Hippocampal formation (tissue), 2 donors: ENCODE measurements around the gene CHST7.
A peak's percentile ranks its signal among the peaks of the same experiment; 100 is the strongest.

Source experiments
- DNase-seq, 2 donors: peaks; one replicate each; lab custom pipeline; 2025; lab: John Stamatoyannopoulos, UW

Gene CHST7

GRCh38 chrX:46573892-46574773, 568 bp downstream of the CHST7 start:
- DNase-seq: no peak

DNA sequence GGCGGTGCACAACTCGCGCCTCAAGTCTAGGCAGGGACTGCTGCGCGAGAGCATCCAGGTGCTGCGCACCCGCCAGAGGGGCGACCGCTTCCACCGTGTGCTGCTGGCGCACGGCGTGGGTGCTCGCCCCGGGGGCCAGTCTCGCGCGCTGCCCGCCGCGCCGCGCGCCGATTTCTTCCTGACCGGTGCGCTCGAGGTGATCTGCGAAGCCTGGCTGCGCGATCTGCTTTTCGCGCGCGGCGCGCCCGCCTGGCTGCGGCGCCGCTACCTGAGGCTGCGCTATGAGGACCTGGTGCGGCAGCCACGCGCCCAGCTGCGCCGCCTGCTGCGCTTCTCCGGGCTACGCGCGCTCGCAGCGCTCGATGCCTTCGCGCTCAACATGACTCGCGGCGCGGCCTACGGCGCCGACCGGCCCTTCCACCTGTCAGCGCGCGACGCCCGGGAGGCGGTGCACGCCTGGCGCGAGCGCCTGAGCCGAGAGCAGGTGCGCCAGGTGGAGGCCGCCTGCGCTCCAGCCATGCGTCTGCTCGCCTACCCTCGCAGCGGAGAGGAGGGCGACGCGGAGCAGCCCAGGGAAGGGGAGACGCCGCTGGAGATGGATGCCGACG, 1.3 kb downstream of the CHST7 start:
- no peak for DNase-seq

DNA sequence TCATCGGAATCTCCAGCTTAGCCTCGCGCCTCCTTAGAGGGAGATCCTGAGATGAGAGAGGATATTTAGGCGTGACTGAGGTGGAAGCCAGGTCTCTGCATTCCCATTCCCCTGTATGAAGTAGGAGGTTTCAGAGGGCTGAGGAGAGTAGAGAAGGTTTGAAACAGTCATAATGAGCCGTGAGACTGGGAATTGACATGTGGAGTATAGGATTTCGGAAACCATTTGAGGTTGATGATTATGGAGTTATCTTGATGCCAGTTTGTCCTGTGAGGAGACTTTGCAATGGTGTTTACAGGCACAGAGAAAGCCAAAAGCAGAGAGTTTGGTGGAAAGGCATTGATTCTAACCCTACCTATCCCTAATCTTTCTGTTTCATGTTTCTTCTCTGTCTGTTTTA, 2.0 kb downstream of the CHST7 start:
- no peak for DNase-seq

DNA sequence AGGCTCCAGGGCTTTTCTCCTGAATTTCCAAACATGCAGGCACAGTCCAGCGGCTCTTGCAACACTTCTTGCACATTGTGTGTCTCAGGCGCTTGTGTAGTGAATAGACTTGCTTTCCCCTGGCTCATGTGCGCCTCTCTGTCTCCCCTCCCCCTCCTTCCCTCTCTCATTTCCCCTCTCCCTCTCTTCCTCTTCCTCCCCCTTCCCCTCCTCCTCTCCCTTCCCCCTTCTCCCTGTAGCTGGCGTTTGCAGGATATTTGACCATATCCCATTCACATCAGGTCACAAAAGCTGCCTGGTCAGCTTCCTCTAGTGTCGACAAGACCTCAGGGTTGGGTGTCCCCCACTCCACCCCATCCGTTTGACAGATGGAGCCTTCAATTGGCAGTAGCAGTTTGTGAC, 2.4 kb downstream of the CHST7 start:
- no peak for DNase-seq

DNA sequence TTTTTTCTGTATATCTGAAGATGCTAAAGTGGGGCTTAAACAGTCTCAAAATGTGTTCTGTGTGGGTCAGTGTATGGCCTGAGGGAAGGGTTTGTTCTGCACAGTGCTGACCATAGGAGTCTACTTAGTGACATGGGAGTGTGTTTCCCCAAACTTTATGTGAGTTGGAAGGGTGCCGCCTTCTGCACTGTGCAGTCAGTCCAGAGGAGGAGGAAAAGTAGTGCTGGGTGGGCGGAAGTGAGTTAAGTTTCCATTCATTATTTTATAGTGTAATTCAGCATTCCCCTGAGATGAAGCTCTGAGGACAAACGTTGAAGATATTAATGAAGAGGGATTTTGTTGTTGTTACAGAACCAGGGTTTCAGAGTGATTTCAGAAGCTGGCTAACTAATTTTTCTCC, 2.9 kb downstream of the CHST7 start:
- DNase-seq: no peak

- no peak for DNase-seq
These were observed 3.8 kb downstream of the CHST7 start for GRCh38 chrX:46577221-46578005.

- DNase-seq: no peak
These were observed 5.7 kb downstream of the CHST7 start for GRCh38 chrX:46579250-46579649.

DNA sequence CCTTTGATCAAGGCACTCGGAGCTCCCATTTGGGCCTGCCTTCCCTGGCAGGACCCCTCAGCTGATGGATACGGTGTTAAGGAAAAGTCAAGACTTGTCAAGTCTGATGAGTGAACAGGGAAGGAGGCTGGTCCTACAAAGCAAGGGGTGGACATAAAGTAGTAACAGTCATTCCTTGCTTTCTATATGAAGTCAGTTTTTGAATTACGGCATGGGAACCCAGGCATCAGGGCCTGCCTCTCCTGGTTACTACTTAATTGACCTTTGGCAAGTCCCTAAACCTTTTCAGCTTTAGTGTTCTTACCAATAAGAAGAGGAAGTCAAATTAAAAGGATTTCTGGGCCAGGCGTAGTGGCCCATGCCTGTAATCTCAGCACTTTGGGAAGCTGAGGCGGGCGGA, 7.0 kb downstream of the CHST7 start:
- no peak for DNase-seq

DNA sequence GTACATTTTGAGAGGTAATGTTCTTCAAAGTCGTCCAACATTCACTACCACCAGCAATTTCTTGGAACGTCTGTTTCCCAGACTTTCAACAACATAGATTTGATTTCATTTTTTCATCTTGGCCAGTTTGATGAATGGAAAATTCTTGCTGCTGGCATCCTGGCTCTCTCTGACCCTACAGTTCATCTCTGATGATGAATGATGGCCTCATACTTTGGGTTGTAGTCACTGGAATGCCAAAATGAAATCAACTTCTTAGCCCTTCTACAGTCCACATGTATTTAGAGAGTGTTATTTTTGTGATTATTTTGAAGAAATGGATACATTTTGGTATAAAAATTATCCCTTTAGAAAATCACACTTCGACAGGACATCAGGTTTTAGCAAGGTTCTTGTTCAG, 8.8 kb downstream of the CHST7 start:
- DNase-seq: no peak

DNA sequence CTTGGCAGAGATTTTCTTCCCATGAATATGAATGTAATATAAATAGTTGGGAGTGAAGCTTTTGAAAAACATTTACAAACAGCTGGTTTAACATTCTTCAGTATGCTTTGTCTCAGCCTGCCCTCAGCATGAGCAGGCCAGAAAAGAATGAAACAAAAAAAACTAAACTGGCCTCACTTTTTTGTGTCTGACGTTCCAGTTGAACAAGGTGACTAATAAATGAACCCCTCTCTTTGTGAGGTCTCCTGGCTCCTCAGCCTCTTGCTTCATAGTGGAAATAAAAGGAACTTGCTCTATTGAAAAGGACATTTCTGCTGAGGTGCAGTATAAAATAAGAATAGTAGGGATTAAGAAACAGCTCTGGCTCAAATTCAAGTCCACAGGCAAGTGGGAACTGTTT, 9.4 kb downstream of the CHST7 start:
- DNase-seq: peak in 1 of 2 donors; percentile 45

DNA sequence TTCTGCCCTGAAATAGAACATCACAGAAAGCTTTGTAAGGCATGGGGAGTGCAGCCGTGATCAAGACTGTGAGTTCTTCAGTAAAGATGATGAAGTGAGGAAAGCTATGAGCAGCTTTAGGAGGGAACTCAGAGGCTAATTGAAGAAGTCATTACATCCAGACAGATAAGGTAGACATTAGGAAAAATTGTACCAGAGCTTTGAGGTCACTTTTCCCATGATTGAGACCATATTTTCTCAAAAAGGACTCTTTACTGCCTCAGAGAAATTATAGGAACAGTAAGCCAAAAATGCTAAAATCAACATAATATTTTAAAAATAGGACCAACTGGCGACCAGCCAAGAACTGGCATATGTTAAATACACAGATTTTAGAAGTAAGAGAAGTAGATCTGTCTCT, 11.2 kb downstream of the CHST7 start:
- no peak for DNase-seq

GRCh38 chrX:46587158-46587557, 13.6 kb downstream of the CHST7 start:
- no peak for DNase-seq

DNA sequence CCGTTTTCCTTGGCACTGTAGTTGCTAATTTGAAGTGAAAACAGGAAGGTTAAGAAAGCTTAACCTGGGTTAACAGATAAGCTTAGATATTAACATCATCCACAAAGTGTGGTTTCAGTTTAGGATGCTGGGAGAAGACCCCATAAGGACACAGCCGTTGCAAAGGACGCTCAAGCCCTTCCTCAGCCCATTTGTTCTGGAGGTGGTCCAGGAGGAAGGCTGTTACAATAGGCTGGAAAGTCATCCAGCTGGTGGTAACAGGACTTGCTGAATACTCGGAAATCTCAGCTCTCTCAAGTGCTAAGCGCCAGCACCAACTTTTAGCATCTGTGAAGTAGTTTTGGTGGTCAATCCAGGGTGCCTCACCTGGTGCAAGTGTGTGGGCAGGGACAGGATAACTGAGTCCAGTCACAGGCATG, 14.2 kb downstream of the CHST7 start:
- DNase-seq: no peak

DNA sequence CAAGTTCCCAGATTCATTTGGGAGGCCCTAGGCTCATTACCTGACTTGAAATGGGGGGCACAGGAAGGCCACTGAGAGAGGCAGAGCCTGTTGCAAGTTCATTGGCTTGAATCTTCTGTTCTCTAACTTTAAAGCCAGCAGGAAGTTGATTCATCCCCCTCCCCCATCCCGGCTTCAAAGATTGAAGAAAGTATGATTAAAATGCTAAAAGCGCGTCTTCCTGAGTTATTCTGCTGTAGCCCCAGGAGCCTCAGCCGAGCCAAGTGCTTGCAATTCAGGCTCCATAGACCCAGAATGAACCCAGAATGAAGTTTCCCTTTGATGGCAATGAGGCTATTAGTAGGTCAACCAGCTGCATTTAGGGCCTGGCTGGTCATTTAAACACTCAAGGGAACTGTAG, 14.7 kb downstream of the CHST7 start:
- DNase-seq: no peak

DNA sequence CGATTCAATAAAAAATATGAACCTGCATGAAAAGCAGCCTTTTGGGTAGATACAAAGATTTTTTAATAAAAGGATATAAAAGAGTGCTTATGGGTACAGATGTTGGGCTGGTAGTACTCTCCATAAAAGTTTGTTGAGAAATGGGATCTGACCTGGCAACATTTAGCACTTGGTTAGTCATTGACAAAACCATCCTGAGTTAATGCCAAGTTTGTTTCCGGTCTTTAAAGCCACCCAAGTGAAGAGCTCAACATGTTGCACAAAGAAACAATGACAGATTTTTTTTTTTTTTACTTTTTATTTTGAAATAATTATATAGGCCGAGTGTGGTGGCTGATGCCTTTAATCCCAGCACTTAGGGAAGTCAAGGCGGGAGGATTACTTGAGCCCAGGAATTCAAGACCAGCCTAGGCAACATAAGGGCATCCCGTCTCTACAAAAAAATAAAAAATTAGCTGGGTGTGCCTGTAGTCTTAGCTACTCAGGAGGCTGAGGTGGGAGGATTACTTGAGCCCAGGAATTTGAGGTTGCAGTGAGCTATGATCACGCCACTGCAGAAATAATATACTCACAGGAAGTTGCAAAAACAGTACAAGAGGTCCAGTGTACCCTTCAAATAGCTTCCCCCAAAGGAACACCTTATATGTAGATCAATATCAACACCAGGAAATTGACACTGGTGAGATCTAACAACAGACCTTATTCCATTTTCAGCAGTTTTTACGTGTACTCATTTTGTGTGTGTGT, 16.6 kb downstream of the CHST7 start:
- DNase-seq: no peak

GRCh38 chrX:46595084-46595483, 21.5 kb downstream of the CHST7 start:
- DNase-seq: no peak

- DNase-seq: no peak
These were observed 23.6 kb downstream of the CHST7 start for GRCh38 chrX:46597208-46597607.

DNA sequence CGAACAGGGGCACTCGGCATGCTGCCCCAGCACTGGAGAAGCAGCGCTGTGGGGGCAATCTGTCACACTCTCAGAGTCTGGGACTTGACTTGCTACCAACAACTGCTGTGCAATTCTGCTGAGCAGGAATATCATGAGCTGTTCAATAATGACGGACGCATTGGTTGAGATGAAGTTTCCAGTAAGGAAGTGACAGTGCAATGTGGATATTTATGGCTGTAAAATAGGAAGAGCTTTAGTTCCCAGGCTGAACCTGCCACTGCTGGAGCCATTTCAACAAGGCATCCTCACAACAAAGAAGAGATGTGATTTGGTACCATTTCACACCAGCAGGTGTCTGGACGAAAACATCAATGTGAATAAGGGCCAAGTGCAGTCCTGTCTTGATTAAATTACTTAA, 24.2 kb downstream of the CHST7 start:
- DNase-seq: no peak

DNA sequence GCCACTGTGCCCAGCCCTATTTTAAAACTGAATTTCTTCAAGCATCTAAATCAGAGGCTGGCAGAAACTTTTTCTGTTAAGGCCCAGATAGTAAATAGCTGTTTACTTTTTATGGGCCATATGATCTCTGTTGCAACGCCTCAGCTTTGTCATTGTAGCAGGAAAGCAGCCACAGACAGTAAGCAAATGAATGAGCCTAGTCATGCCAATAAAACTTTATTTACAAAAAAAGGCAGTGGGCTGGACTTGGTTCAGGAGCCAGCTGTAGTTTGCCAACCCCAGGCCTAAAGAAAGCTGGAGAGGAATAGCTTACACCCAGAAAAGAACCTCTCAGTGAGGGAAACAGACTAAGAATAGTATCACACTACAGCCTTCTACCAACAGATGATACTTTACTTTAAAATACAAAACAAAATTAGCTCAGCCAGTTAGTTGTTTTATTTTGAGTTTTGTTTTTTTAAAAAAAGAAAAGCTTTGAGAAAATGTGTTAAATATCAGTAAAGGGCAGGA, 25.5 kb downstream of the CHST7 start:
- DNase-seq: no peak

- DNase-seq: no peak
These were observed 27.7 kb downstream of the CHST7 start for GRCh38 chrX:46601283-46601682.

DNA sequence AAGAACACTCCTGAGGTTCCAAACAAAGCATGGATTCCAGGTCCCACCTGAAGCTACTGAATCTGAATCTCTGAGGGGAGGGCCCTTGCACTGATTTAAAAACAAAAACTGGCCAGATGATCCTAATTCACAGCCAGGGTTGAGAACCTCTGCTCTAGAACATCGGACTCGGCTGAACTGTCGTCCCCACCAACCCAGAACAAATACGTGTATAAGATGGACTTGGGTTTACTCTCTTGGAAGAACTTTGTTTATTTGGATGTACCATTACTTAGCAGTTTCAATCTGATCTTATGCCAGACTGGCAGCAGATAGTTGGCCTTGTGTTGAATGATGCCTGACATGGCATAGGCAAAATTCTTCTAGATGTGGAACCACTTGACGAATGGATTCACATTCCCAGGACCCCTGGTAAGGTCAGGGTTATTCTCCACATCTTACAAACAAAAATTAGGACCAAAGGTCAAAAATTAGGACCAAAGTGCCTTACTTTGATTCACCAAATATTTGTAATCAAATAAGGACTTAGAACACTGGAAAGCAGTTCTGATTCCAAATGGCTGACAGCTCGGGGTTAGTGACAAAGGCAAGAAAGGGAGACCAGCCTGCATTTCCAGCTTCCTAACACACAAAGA, 29.0 kb downstream of the CHST7 start:
- DNase-seq: no peak
